Right renal cortex interstitium (tissue), 3 donors: ENCODE measurements around the gene MCM8. TPM values are rescaled to one million over a fixed set of nuclear protein-coding genes. Genes with fewer than 3 reads are reported as not detected.

Source experiments
- DNase-seq, 3 donors: peaks; one replicate each; pipeline ENCODE4 v3.0.0-alpha.2; 2013; ENCODE audit warnings: low read depth in 3 of 3, low spot score in 2 of 3
- polyA plus RNA-seq, 3 donors: library from polyadenylated mRNA; unstranded; fragments of 120-200 nt; gene quantifications; one replicate each; pipeline ENCODE4 v1.2.1, GENCODE V29; 2013; ENCODE audit not compliant: insufficient read length in 3 of 3

MCM8 gene
- polyA plus RNA-seq, 3 donors = 11.6 to 15.6 (median 15.2) TPM

- DNase-seq = no peak
Measured at GRCh38 chr20:6039766-6040165, 89.3 kb downstream of the MCM8 start.

- no peak for DNase-seq
Measured at GRCh38 chr20:6040540-6040939, 90.1 kb downstream of the MCM8 start.

- DNase-seq = no peak
Measured at GRCh38 chr20:6040958-6041807, 90.7 kb downstream of the MCM8 start.

GRCh38 chr20:6041808-6042265 is 91.4 kb downstream of the MCM8 start:
- no peak for DNase-seq

- no peak for DNase-seq
Measured at GRCh38 chr20:6044115-6044514, 93.7 kb downstream of the MCM8 start.

GRCh38 chr20:6045566-6045965 is 95.1 kb downstream of the MCM8 start:
- no peak for DNase-seq

GRCh38 chr20:6046432-6046831 is 96.0 kb downstream of the MCM8 start:
- DNase-seq = no peak

GRCh38 chr20:6048391-6048790 is 97.9 kb downstream of the MCM8 start:
- no peak for DNase-seq

Other genes with a start within 250 kb of the MCM8 start
- gene SHLD1, start 200.3 kb upstream of the MCM8 start, polyA plus RNA-seq = 10 to 100 TPM in 2 of 3 donors, 1 to 10 TPM in 1; 9.0 to 12.2 (median 10.4) TPM
- 1 to 10 TPM; 2.5 to 3.7 (median 3.6) TPM for gene CHGB, start 39.1 kb upstream of the MCM8 start, polyA plus RNA-seq
- gene TRMT6, start 119 bp upstream of the MCM8 start, polyA plus RNA-seq = 10 to 100 TPM; 18.8 to 22.0 (median 21.1) TPM
- 10 to 100 TPM; 85.2 to 91.7 (median 88.8) TPM for gene CRLS1, start 55.5 kb downstream of the MCM8 start, polyA plus RNA-seq
- gene LRRN4, start 103.4 kb downstream of the MCM8 start, polyA plus RNA-seq = 10 to 100 TPM in 2 of 3 donors, 1 to 10 TPM in 1; 9.8 to 11.7 (median 10.9) TPM
- gene FERMT1, start 172.4 kb downstream of the MCM8 start, polyA plus RNA-seq = 1 to 10 TPM; 3.5 to 3.9 (median 3.6) TPM